Measurements from ENCODE around the gene AP2A1. TPM values are rescaled to one million over a fixed set of nuclear protein-coding genes. Genes with fewer than 3 reads are reported as not detected.

The AP2A1 gene
- total and polyA plus RNA-seq, 10 of the 15 experiments (the other 5 are each of a cell fraction or from before 2014, with no cell fraction given): 0.68 to 78.8 (median 33.8) TPM

GRCh38 chr19:49790866-49791265 is 24.1 kb downstream of the AP2A1 start (continued):
- TF ChIP-seq KLF5 (IDR thresholded peaks at IDR 0.05; ENCODE audit: partially characterized antibody) (no peak), ZBED1 (IDR thresholded peaks at IDR 0.05; ENCODE audit: borderline replicate concordance) (no peak), SP1 (IDR thresholded peaks at IDR 0.05; ENCODE audit: low read depth, low read length) (no peak), ZNF384 (IDR thresholded peaks at IDR 0.05; ENCODE audit: borderline replicate concordance, low read depth, low read length) (no peak), BCL11A (IDR thresholded peaks at IDR 0.05; ENCODE audit: low read depth, low read length) (no peak), RAD21 (IDR thresholded peaks at IDR 0.05; ENCODE audit: insufficient read depth, low read depth, low read length) (no peak), GABPA (IDR thresholded peaks at IDR 0.05; ENCODE audit: low read depth) (no peak), EZH2 (IDR thresholded peaks at IDR 0.05; ENCODE audit: borderline replicate concordance, control insufficient read depth, low read depth, low read length) (no peak), ZNF24 (IDR thresholded peaks at IDR 0.05) (no peak)

DNA sequence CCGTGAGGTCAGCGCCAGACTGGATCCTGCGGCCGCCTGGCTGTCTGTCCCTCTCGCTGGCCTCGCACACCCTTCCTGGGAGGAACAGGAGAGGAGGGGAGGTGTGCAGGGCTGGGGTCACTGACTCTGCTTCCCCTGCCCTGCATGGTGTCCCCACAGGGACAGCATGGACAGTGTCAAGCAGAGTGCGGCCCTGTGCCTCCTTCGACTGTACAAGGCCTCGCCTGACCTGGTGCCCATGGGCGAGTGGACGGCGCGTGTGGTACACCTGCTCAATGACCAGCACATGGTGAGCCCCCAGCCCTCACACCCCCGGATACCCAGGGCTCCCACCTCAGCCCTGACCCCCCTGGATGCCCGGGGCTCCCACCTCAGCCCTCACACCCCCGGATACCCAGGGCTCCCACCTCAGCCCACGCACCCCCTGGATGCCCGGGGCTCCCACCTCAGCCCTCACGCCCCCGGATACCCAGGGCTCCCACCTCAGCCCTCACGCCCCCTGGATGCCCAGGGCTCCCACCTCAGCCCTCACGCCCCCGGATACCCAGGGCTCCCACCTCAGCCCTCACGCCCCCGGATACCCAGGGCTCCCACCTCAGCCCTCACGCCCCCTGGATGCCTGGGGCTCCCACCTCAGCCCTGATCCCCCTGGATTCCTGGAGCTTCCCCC is 25.1 kb downstream of the AP2A1 start:
- ChIA-PET CTCF (no interaction called here), POLR2A (no interaction called here), SMC1A (ENCODE audit: uncharacterized antibody, unreplicated experiment) (no interaction called here), RAD21 (ENCODE audit: unreplicated experiment) (no interaction called here)
- H3K4me1 ChIP-seq (ENCODE audit: control insufficient read depth, insufficient read depth, low read length): no peaks in the 10 kb centered on the region
- H3K9ac ChIP-seq (ENCODE audit: control insufficient read depth, insufficient read depth, low read length): no peak overlapping the region
- H3K27ac ChIP-seq (ENCODE audit: control insufficient read depth, insufficient read depth): no peak overlapping the region
- no TSS peak for BruUV-seq (replicated peaks)
- in situ Hi-C loops (cut with MboI) (no loop called here), intact Hi-C loops (cut with micrococcal nuclease; ENCODE audit: unreplicated experiment) (no loop called here)
- 94% methylated on average over 14 of the region's 26 CpGs for WGBS (ENCODE audit: insufficient coverage, insufficient replicate concordance, low lambda C conversion rate, missing lambda C conversion rate)
- H2AFZ ChIP-seq (ENCODE audit: control insufficient read depth, low read depth, low read length): no peak overlapping the region
- H4K20me1 ChIP-seq (ENCODE audit: control insufficient read depth, insufficient read depth): no peaks in the 10 kb centered on the region
- no peaks in the 10 kb centered on the region for H3K27me3 ChIP-seq (replicated peaks in 1 of 2; ENCODE audit: control insufficient read depth in 2 of 2, insufficient read depth in 2 of 2, low read length in 1 of 2)
- H3K4me3 ChIP-seq: no peak overlapping the region
- DNase-seq (ENCODE audit: low read depth, low spot score) (no peak), FAIRE-seq (no peak), ATAC-seq (no peak)
- no peak overlapping the region for H3K4me2 ChIP-seq (ENCODE audit: control insufficient read depth, insufficient read depth)
- no peaks in the 10 kb centered on the region for H3K79me2 ChIP-seq (ENCODE audit: control insufficient read depth, insufficient read depth, low read length)
- peaks cover 17 to 29% of the 10 kb centered on the region in 2 experiments; a peak in 3 of 4 replicates for H3K36me3 ChIP-seq (ENCODE audit: control insufficient read depth in 2 of 2, insufficient read depth in 2 of 2, low read length in 1 of 2)
- no peaks in the 10 kb centered on the region for H3K9me3 ChIP-seq (replicated peaks; ENCODE audit: control insufficient read depth, insufficient read depth, low read length)
- TF ChIP-seq YY1 (IDR thresholded peaks at IDR 0.05; ENCODE audit: low read depth, low read length) (no peak), CTCF (IDR thresholded peaks at IDR 0.05 in 2 of 3, conservative IDR thresholded peaks at IDR 0.05 in 1 of 3; ENCODE audit: control insufficient read depth in 2 of 3, extremely low read depth in 1 of 3, insufficient read depth in 1 of 3, low read depth in 3 of 3, low read length in 3 of 3) (no peak), SUPT20H (IDR thresholded peaks at IDR 0.05; ENCODE audit: borderline replicate concordance, control insufficient read depth, low read depth, low read length) (no peak), POLR2AphosphoS5 (IDR thresholded peaks at IDR 0.05; ENCODE audit: low read length) (no peak), EED (IDR thresholded peaks at IDR 0.05; ENCODE audit: low read depth) (no peak), ATF2 (IDR thresholded peaks at IDR 0.05; ENCODE audit: low read length) (no peak), ZNF687 (IDR thresholded peaks at IDR 0.05) (no peak), RCOR1 (conservative IDR thresholded peaks at IDR 0.05; ENCODE audit: low read depth, low read length) (no peak)

All from GM12878 (cell line).